Smooth muscle cell (in vitro differentiated cells): Measurements from ENCODE around the gene DPP6. TPM values are rescaled to one million over a fixed set of nuclear protein-coding genes. Genes with fewer than 3 reads are reported as not detected.
A peak's percentile ranks its signal among the peaks of the same experiment; 100 is the strongest.

ENCODE experiments used
- DNase-seq: peaks from one replicate; lab custom pipeline; 2025; ENCODE audit not compliant: unreplicated experiment; lab: John Stamatoyannopoulos, UW
- H2AFZ ChIP-seq: fragments of 200-600 bp; sonication (generic); 2 replicates; pipeline ENCODE4 v1.6.0; 2016; ENCODE audit warnings: antibody characterized with exemption, low read depth, mild to moderate bottlenecking
- H3F3A ChIP-seq: fragments of 200-600 bp; sonication (generic); 2 replicates; pipeline ENCODE4 v1.6.0; 2017; ENCODE audit warnings: antibody characterized with exemption, low read depth
- H3K27ac ChIP-seq: fragments of 200-600 bp; sonication (generic); 2 replicates; pipeline ENCODE4 v1.5.1; 2016; ENCODE audit warnings: low read depth, mild to moderate bottlenecking
- H3K27me3 ChIP-seq: fragments of 200-600 bp; sonication (generic); 2 replicates; pipeline ENCODE4 v1.6.1; 2016; ENCODE audit warnings: low read depth, mild to moderate bottlenecking
- H3K36me3 ChIP-seq: fragments of 200-600 bp; sonication (generic); 2 replicates; pipeline ENCODE4 v1.5.1; 2016; ENCODE audit warnings: low read depth
- H3K4me1 ChIP-seq: fragments of 200-600 bp; sonication (generic); 2 replicates; pipeline ENCODE4 v1.5.1; 2016; ENCODE audit warnings: low read depth
- H3K4me2 ChIP-seq: fragments of 200-600 bp; sonication (generic); 2 replicates; pipeline ENCODE4 v1.6.0; 2016; ENCODE audit warnings: mild to moderate bottlenecking
- H3K4me3 ChIP-seq: fragments of 200-600 bp; sonication (generic); 2 replicates; pipeline ENCODE4 v1.5.1; 2016; ENCODE audit warnings: mild to moderate bottlenecking
- H3K79me2 ChIP-seq: fragments of 200-600 bp; sonication (generic); 2 replicates; pipeline ENCODE4 v1.6.0; 2016; ENCODE audit warnings: low read depth, mild to moderate bottlenecking
- H3K9ac ChIP-seq: fragments of 200-600 bp; sonication (generic); 2 replicates; pipeline ENCODE4 v1.6.0; 2016; ENCODE audit warnings: low read depth
- H3K9me3 ChIP-seq: fragments of 200-600 bp; sonication (generic); replicated peaks from 2 replicates; pipeline ENCODE4 v1.5.1; 2016; ENCODE audit warnings: low read depth
- H4K20me1 ChIP-seq: fragments of 200-600 bp; sonication (generic); 2 replicates; pipeline ENCODE4 v1.6.0; 2016; ENCODE audit warnings: low read depth
- CTCF ChIP-seq: fragments of 200-600 bp; sonication (generic); IDR thresholded peaks from 2 replicates; pipeline ENCODE4 v1.5.1; 2017; ENCODE audit warnings: borderline replicate concordance, mild to moderate bottlenecking, antibody characterized with exemption; ENCODE audit not compliant: insufficient read depth, poor library complexity, severe bottlenecking
- WGBS: methylation state at CpG from one replicate; pipeline ENCODE4 v1.1.7; 2016; ENCODE audit warnings: low lambda C conversion rate; 5-methylcytosine and 5-hydroxymethylcytosine counted together
- polyA plus RNA-seq: library from polyadenylated mRNA; unstranded; fragments of >200 nt; fragmentation: Nextera tagmentation; extraction: Ambion mirVana; gene quantifications from 2 replicates; pipeline ENCODE4 v1.2.1, GENCODE V29; 2016
- total RNA-seq: library from RNA; depleted of rRNA; stranded (reverse); fragments of >200 nt; gene quantifications from 2 replicates; pipeline ENCODE4 v1.2.3, GENCODE V29; 2014

The DPP6 gene
- total and polyA plus RNA-seq, 2 experiments from 2014 or later, result 0.72 TPM; not detected in 1

DNA sequence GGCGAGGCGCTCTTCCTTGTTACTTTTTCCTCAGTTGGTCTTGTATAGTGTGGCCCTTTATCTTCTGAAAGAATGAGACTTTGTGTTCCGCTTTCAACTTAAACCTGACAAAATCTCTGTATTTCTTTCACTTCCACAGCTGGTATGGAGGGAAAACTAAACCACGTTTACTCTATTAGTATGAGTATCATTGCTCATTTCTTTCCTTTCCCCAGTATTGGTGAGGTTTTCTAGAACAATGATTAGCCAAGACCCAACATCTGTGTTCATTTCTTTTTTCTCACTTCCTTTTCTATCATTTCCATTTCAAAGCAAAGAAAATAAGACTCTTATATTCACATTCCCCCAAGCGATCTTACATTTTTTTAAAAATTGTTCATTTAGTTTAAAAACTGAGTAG, 785.4 kb downstream of the DPP6 start:
- TF ChIP-seq CTCF, result no peak
- H3K4me3 ChIP-seq, result no peak overlapping the region
- no peak overlapping the region for H3K27ac ChIP-seq
- no peaks in the 10 kb centered on the region for H3K36me3 ChIP-seq
- no peaks in the 10 kb centered on the region for H3K9me3 ChIP-seq
- 91% methylated on average over 5 of the region's 5 CpGs for WGBS
- peaks cover 12% of the 10 kb centered on the region for H3K4me1 ChIP-seq
- no peak for DNase-seq
- H3K27me3 ChIP-seq, result no peaks in the 10 kb centered on the region
- H3K79me2 ChIP-seq, result no peaks in the 10 kb centered on the region
- H3F3A ChIP-seq, result no peaks in the 10 kb centered on the region
- H3K9ac ChIP-seq, result no peak overlapping the region
- H3K4me2 ChIP-seq, result no peak overlapping the region
- H2AFZ ChIP-seq, result no peak overlapping the region
- H4K20me1 ChIP-seq, result no peaks in the 10 kb centered on the region

- H3K4me3 ChIP-seq, result no peak overlapping the region
- H3F3A ChIP-seq, result peaks cover 4% of the 10 kb centered on the region
- no peaks in the 10 kb centered on the region for H3K27me3 ChIP-seq
- no peak overlapping the region for H2AFZ ChIP-seq
- no peak overlapping the region for H3K27ac ChIP-seq
- DNase-seq, result no peak
- H3K4me2 ChIP-seq, result no peak overlapping the region
- no peak overlapping the region for H3K9ac ChIP-seq
- WGBS, result 88% methylated on average over 7 of the region's 7 CpGs
- H3K79me2 ChIP-seq, result no peaks in the 10 kb centered on the region
- TF ChIP-seq CTCF, result no peak
- H3K36me3 ChIP-seq, result no peaks in the 10 kb centered on the region
- H3K4me1 ChIP-seq, result peaks cover 16% of the 10 kb centered on the region
- H3K9me3 ChIP-seq, result no peaks in the 10 kb centered on the region
- H4K20me1 ChIP-seq, result no peaks in the 10 kb centered on the region
Measured at GRCh38 chr7:154840086-154840485, 787.9 kb downstream of the DPP6 start.

GRCh38 chr7:154841731-154842331, 789.6 kb downstream of the DPP6 start:
- H3K36me3 ChIP-seq, result no peaks in the 10 kb centered on the region
- H3K9me3 ChIP-seq, result no peaks in the 10 kb centered on the region
- H3K9ac ChIP-seq, result no peak overlapping the region
- DNase-seq, result no peak
- no peaks in the 10 kb centered on the region for H4K20me1 ChIP-seq
- H2AFZ ChIP-seq, result no peak overlapping the region
- no peak for TF ChIP-seq CTCF
- H3K4me3 ChIP-seq, result peak overlapping the region; percentile 7
- peaks cover 4% of the 10 kb centered on the region for H3F3A ChIP-seq
- H3K79me2 ChIP-seq, result no peaks in the 10 kb centered on the region
- H3K27ac ChIP-seq, result peak overlapping the region; percentile 49
- H3K4me2 ChIP-seq, result peak overlapping the region; percentile 72
- no peaks in the 10 kb centered on the region for H3K27me3 ChIP-seq
- peaks cover 16% of the 10 kb centered on the region for H3K4me1 ChIP-seq
- WGBS, result 56% methylated on average over 18 of the region's 18 CpGs

DNA sequence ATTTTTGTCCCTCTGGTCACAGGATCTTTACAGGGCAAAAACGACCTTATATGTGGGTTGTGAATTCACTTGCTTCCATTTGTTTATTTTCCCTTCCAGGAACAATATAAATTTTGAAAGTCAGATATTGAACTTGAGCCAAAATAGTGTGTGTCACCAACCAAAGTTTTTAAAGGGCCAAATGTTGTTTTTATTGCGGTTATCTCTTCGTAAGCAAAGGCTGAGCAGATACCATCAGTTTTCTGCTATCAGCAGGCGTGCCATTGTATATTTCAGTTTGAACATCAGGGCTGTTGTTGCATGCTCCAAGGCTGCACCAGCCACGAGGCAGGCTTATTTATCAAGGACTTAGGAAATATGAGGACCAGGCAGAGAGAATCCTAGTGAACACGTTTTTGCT, 790.4 kb downstream of the DPP6 start:
- DNase-seq, result no peak
- no peaks in the 10 kb centered on the region for H3K27me3 ChIP-seq
- H3K9me3 ChIP-seq, result no peaks in the 10 kb centered on the region
- no peak overlapping the region for H2AFZ ChIP-seq
- TF ChIP-seq CTCF, result no peak
- 18% methylated on average over 6 of the region's 6 CpGs for WGBS
- no peaks in the 10 kb centered on the region for H3K36me3 ChIP-seq
- peak overlapping the region; percentile 15 for H3K9ac ChIP-seq
- no peaks in the 10 kb centered on the region for H4K20me1 ChIP-seq
- H3K4me1 ChIP-seq, result peaks cover 16% of the 10 kb centered on the region
- peak overlapping the region; percentile 7 for H3K4me3 ChIP-seq
- no peaks in the 10 kb centered on the region for H3K79me2 ChIP-seq
- H3K4me2 ChIP-seq, result peak overlapping the region; percentile 72
- peak overlapping the region; percentile 49 for H3K27ac ChIP-seq
- H3F3A ChIP-seq, result peaks cover 4% of the 10 kb centered on the region
